Measurements from ENCODE around the gene FMN1. TPM values are rescaled to one million over a fixed set of nuclear protein-coding genes. Genes with fewer than 3 reads are reported as not detected.
A peak's percentile ranks its signal among the peaks of the same experiment; 100 is the strongest.

The FMN1 gene
- total RNA-seq, 4 donors from 2014 or later = 12.6 to 52.2 (median 20.1) TPM

DNA sequence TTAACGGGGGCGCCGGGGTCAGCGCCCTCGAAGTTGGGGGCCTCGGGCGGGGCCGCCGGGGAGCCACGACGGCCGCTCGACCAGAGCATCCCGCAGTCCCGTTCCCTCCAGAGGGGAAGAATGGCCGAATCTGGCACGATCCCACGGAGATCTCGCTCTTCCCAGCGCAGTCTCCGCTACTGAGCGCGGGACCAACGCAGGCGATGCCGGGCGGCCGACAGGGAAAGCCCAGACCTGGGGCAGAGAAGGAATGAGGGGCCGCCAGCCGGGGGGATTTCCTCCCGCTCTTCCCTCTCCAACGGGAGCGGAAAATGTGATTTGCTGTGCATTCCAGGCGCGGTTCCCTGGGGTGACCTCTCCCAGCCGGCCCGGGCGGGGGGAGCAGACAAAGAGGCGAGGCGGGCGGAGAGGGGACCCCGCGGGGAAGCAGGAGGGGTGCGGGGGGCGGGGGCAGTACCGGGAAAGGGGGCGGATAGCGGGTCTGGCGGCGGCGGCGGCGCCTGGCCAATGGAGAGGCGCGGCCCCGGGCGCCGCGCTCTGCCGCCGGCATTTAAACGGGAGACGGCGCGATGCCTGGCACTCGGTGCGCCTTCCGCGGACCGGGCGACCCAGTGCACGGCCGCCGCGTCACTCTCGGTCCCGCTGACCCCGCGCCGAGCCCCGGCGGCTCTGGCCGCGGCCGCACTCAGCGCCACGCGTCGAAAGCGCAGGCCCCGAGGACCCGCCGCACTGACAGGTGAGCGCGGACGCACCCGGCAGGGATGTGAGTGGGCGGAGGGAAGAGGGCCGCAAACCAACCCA lies 476.9 kb downstream of the FMN1 start, which contains the start of gene GREM1:
Gene GREM1 (plus strand): TSS at position 579 of the 801 bp plus-strand sequence. CDS start 12,687 bp downstream, outside the sequence.
- H3K4me3 ChIP-seq (ENCODE audit: low read depth, poor library complexity, severe bottlenecking) = peak within 1 kb of the TSS; percentile 3
- DNase-seq (ENCODE audit: low spot score in 2 of 2) = no peak
- no peak for TF ChIP-seq POLR2A (IDR thresholded peaks at IDR 0.05)
- TF ChIP-seq, protein P1, sequence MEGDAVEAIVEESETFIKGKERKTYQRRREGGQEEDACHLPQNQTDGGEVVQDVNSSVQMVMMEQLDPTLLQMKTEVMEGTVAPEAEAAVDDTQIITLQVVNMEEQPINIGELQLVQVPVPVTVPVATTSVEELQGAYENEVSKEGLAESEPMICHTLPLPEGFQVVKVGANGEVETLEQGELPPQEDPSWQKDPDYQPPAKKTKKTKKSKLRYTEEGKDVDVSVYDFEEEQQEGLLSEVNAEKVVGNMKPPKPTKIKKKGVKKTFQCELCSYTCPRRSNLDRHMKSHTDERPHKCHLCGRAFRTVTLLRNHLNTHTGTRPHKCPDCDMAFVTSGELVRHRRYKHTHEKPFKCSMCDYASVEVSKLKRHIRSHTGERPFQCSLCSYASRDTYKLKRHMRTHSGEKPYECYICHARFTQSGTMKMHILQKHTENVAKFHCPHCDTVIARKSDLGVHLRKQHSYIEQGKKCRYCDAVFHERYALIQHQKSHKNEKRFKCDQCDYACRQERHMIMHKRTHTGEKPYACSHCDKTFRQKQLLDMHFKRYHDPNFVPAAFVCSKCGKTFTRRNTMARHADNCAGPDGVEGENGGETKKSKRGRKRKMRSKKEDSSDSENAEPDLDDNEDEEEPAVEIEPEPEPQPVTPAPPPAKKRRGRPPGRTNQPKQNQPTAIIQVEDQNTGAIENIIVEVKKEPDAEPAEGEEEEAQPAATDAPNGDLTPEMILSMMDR (IDR thresholded peaks at IDR 0.05) = no peak
- intact Hi-C loops (cut with DNase I; ENCODE audit: low total_unique reads) = no loop called here
- WGBS, 2 donors = 0 to 2% methylated on average over 29 to 83 of the region's 99 CpGs

GRCh38 chr15:32716915-32717425 lies 477.5 kb downstream of the FMN1 start:
- no peak overlapping the region for H3K4me3 ChIP-seq (ENCODE audit: low read depth, poor library complexity, severe bottlenecking)
- intact Hi-C loops (cut with DNase I; ENCODE audit: low total_unique reads) = no loop called here
- no peak for DNase-seq (ENCODE audit: low spot score in 2 of 2)
- no peak for TF ChIP-seq POLR2A (IDR thresholded peaks at IDR 0.05)
- TF ChIP-seq, protein P1 (IDR thresholded peaks at IDR 0.05) = no peak
- WGBS, 2 donors = 18 to 27% methylated on average over 21 of the region's 21 CpGs

DNA sequence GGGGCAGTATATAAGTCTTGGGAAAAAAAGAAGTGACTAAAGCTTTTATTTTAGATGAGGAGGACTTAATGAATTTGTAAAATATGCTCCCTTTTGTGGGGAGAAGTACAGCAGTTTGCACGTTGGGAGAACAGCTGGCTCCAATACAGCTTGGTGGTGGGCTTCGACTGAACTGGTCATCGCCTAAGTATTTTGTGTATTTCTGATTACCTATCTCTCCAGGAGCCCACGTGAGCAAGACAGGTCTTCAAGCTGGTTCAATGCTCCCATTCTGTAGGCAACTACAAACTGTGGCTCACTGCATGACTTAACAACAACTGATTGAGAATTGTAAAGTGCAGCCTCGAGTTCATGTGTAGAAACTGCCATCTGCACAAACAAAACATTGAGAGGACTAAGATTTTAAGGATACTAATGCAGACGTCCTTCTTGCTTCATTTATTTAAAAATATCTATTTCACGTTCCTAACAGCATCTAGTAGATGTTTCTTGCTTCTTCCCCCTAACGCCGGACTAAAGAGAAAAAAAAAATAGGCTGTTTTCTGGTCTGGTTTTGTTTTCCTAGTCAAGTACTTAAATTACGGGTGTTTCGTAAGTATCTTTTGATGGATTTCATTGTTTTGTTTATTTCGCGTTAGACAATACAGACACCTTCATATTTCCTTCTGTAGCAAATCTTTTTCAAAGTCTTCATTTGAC lies 478.1 kb downstream of the FMN1 start:
- 42 to 56% methylated on average over 13 of the region's 13 CpGs for WGBS, 2 donors
- intact Hi-C loops (cut with DNase I; ENCODE audit: low total_unique reads) = no loop called here
- DNase-seq (ENCODE audit: low spot score in 2 of 2) = no peak
- H3K4me3 ChIP-seq (ENCODE audit: low read depth, poor library complexity, severe bottlenecking) = no peak overlapping the region
- TF ChIP-seq POLR2A (IDR thresholded peaks at IDR 0.05) = no peak
- TF ChIP-seq, protein P1 (IDR thresholded peaks at IDR 0.05) = no peak

Other genes starting within 250 kb of the FMN1 start
- 1 to 10 TPM in 2 of 4 donors, under 1 TPM in 2; 0.38 to 1.8 (median 1.2) TPM for gene RYR3, start 116.3 kb upstream of the FMN1 start, total RNA-seq